Measurements from ENCODE around the gene RPS19BP1.

The RPS19BP1 gene

DNA sequence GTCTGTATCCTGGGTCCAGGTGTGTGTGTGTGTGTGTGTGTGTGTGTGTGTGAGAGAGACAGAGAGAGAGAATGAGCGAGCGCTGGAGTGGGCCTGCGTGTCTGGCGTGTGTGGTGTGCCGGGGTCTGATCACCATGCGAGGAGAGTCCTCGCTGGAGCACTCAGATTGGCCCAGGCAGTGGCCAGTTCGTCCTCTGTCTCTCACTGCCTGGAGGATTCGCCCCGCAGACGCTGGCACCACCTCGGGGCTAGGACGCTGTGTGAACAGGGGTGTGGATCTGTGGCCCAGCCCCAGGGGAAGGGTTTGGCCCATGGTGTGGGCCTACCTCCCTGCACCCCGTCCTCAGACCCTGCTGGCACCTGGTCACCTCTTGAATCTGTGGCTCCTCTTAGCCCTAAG is 26.4 kb upstream of the RPS19BP1 start:
- no peak for DNase-seq

GRCh38 chr22:39558254-39558727 is 25.7 kb upstream of the RPS19BP1 start:
- DNase-seq, result no peak

DNA sequence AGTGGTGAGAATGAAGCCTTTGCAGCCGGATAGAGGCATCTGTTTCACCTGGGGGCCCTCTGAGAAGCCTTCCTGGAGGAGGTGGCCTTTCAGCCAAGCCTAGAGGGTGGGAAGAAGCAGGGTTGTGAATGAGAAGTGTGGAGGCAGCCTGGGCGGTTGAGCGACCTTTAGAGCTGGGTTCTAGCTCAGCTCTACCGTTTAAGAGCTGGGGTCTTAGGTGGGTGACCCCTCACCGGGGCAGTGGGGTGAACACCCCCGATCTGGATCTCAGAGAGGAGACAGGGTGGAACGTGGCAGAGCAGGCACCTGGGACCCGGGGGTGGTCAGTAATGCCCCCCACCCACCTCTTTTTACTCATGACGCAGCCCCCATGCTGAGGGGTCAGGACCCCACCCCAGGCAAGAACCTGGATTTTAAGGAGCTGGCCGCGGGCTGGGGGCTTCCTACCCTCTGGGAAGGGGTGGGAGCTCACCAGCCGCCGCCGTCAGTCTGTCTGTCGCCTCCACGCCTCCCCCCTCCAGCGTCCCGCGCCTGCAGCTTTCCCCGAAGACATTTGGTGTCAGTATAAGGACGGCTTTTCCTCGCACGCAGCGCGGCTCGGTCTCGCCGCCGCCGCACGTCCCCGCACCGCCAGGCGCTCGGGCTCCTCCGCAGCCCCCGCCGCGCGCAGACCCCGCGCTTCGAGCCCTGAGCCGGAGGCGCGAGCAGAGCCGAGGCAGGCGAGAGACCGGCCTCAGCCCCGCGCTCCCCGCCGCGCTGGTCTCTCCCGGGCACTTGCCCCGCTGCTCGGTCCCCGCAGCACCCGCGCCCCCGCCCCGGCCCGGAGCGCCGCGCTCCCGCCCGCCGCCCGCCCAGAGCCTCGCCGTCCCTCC is 24.7 kb upstream of the RPS19BP1 start:
- no peak for DNase-seq

- DNase-seq, result no peak
Measured at GRCh38 chr22:39554151-39554550, 21.6 kb upstream of the RPS19BP1 start.

- no peak for DNase-seq
Measured at GRCh38 chr22:39553429-39553828, 20.9 kb upstream of the RPS19BP1 start.

GRCh38 chr22:39547587-39547947 is 15.0 kb upstream of the RPS19BP1 start:
- DNase-seq, result no peak

- DNase-seq, result no peak
Measured at GRCh38 chr22:39546889-39547586, 14.5 kb upstream of the RPS19BP1 start.

- DNase-seq, result no peak
Measured at GRCh38 chr22:39545386-39546365, 13.1 kb upstream of the RPS19BP1 start.

DNA sequence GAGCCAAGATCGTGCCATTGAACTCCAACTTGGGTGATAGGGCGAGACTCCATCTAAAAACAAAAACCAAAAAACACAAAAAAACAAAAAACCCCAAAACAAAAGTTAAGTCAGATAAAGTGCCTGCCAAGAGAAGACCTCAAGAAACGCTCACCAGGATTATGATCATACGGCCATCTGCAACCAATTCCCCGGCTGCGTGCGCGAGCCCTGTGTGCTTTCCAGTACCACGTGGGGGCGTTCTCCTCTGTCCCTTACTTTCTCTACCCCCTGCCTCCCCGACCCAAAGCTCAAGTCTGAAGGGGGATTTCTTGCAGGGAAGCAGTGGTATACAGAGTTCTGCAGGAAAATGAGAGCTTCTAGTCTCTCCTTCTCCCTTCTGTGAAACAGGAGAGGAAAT is 10.5 kb upstream of the RPS19BP1 start:
- no peak for DNase-seq

DNA sequence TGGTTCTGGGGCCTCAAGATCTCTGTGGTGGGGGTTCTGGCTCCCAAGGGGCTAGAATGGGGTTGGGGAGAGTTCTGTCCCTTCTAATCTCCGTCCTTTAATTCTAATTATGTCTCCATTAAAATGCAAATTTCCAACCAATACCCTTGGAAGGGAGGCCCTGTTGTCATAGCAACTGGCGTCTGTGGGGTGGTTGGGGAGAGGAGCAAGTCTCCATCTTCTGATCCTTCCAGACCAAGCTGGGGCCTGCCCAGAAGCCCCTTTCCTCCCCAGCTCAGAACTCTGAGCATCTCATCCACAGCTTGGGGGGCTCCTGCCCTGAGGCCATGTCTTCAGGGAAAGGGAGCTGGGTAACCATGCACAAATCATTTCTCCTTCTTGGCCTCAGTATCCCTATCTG is 5.4 kb upstream of the RPS19BP1 start:
- DNase-seq, result no peak

- no peak for DNase-seq
Measured at GRCh38 chr22:39536711-39537110, 4.2 kb upstream of the RPS19BP1 start.

DNA sequence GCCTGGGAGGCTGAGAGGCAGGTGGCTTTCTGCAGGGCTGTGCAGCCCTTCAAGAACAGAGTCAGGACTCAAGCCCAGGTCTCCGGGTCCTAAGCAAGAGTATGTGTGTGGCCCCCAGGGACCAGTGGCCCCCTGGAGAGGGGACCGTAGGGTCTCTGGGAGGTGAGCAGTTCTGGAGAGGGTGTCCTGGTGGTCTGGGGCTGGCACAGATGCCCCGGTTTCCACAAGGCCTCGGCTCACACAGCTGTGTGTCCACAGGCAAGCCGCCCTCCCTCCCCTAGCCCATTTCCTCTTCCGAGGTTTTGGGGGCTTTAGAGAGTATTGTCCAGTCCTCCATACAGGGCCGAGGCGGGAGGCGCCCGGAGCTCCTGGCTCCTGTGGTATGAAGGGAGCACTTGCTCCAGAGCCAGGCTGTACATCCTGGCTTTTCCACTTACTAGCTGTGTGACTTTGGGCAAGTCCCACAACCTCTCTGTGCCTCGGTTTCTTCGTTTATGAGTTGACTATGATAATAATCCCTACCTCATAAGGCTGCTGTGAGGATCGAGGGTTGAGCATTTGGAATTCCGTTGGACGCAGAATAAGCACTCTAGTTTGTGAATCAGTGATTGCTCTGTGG is 3.4 kb upstream of the RPS19BP1 start:
- DNase-seq, result no peak

DNA sequence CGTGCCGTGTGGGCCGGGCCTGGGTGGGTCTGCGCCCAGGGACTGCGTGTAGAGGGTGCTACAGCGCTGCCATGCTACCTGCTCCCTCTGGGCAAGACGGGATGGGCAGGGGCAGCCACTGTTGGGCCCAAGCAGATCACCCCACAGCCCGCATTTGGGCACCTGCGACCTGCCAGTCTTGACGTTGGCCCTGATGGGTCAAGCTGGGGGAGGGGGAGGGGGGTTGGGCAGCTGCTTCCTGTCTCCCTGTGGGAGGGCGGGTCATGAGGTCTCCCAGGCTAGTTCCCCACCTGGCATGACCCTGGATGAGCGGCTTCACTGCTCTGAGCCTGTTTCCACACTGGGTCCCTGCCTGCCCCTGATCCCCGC is 2.8 kb upstream of the RPS19BP1 start:
- no peak for DNase-seq

DNA sequence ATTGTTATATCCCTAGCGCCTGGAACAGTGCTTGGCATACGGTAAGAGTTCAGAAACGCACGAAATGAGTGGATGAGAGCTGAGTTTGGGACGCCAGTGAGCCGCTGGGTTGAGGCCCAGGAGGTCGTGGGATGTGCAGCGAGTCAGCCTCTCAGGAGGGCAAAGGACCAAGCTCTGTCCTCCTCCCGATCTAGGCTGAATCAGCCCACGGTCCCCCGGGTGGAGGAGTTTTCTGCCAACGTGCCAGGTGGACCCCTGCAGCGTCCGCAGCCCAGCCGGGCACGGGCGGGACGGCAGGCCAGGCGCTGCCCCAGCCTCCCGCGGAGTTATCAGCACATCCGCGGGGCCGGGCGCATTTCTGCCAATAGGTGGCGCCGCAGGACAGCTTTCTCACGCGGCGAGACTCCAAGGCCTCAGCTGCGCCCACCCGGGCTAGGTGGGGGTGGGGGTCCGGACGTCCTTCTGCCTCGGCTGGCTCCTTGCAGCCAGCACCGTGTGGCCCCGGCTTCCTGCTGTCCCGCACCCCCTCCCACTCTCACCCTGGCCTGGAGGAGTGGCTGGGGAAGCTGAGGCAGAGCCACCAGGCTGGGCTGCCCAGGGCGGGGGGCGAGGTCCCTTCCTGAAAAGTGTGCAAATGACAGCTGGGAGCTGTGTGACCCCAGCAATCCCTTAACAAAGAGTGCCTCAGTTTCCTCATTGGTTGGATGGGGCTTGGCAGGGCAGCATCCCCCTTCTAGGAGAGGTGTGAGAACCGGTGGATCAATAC is 2.2 kb upstream of the RPS19BP1 start:
- DNase-seq, result no peak

DNA sequence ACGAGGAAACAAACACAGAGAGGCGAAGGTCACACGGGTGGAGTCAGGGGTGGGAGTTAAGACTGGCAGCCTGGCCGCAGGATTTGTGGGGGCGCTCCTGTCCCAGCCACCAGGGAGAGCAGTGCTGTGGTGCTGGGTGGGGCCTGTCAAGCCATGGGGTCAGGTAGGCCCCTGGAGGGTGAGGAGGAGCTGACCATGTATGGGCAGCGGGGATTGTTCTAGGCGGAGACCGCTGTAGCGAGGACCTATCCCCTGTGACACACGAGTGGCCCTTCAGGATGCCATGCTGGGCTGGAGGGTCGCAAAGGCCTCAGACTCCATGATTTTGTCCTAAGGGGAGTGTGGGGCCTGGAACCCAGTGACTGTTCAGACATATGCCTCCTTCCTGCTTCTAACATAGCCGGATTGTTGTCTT is 1.6 kb upstream of the RPS19BP1 start:
- no peak for DNase-seq

GRCh38 chr22:39530692-39531331 is 1.7 kb downstream of the RPS19BP1 start:
- no peak for DNase-seq

DNA sequence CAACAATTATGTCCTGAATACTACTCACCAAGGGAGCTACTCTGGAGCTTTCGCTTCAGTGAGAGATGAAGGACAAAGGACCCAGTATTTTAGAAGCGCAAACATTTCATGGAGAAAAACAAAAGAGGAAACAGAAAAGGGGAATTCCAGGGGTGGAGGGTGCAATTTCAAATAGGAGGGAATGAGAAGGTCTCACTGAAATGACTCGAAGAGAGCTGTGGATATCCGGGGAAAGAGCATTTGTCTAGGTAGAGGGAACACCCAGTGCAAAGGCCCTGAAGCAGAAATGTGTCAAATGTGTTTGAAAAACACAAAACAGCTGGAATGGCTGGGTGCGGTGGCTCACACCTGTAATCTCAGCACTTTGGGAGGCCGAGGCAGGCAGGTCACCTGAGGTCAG is 2.4 kb downstream of the RPS19BP1 start:
- no peak for DNase-seq

GRCh38 chr22:39529487-39529851 is 3.1 kb downstream of the RPS19BP1 start:
- no peak for DNase-seq

GRCh38 chr22:39528681-39529486 is 3.7 kb downstream of the RPS19BP1 start:
- peak; percentile 68 for DNase-seq

- no peak for DNase-seq
Measured at GRCh38 chr22:39528080-39528661, 4.4 kb downstream of the RPS19BP1 start.

Measured in amniotic stem cell (primary cell).